ENCODE data around the gene TRIM62.

Gene TRIM62

GRCh38 chr1:33181921-33182341, at the start of gene TRIM62:
Gene TRIM62 (minus strand): TSS chr1:33182043. CDS start chr1:33181432, 611 bp downstream.
- peak; percentile 89 for DNase-seq

DNA sequence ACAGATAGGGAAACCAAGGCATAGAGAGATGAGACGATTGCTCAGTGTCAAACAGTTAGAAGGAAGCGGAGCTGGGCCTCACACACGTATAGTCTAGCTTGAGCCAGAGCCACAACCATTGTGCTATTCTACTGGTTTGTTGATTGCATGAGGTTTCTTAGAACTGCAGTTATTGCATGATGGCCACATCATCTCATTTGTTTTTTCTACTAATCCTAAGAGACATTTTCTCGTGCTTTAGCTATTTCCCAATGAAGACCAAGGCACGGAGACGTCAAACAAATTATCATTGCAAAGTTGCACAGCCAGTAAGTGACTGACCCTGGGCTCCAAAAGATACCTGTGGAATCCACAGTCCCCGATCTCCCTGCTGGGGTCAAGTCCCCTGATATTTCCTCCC, 49.3 kb upstream of the TRIM62 start:
- no peak for DNase-seq

DNA sequence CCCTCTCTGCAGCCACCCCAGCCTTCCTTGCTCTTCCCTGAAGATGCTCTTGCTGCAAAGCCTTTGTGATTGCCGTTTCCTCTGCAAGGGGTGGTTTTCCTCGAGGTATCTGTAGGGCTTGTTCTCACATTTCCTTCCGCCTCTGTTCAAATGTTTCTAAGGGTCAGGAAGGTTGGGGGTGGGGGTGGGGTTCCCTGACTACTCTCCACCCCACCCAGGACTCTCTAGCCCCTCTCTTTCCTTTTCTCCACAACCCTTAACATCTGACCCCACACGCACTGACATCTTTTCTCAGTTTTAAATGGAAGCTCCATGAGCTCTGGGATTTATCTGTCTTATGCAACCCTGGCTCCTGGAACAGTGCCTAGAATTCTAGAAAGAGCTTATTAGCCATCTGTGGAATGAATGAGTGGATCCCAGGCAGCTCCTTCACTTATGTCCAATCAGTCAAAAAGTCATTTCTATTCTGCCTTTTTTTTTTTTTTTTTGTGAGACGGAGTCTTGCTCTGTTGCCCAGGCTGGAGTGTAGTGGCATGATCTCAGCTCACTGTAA, 47.2 kb upstream of the TRIM62 start:
- DNase-seq = no peak

- DNase-seq = no peak
Observed at GRCh38 chr1:33225586-33225985, 43.7 kb upstream of the TRIM62 start.

DNA sequence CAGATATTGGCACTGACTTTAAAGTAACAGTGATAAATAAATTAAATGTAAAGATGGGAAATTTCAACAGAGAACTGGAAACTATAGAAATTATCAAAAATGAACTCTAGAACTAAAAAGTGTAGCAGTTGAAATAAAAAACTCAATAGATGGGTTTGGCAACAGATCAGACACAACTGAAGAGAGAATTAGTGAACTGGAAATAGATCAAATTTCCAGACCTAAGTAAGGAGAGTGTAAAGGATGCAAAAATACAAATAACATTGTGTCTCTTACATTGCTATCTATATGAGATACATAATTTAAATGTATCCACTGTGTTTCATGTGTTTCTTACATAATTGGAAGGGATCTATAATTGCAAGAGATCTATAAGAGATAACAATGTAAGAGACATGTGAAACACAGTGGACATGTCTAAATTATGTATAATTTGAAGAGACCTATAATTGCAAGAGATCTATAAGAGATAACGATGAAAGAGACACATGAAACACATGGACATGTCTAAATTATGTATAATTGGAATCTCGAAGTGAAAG, 42.4 kb upstream of the TRIM62 start:
- no peak for DNase-seq

DNA sequence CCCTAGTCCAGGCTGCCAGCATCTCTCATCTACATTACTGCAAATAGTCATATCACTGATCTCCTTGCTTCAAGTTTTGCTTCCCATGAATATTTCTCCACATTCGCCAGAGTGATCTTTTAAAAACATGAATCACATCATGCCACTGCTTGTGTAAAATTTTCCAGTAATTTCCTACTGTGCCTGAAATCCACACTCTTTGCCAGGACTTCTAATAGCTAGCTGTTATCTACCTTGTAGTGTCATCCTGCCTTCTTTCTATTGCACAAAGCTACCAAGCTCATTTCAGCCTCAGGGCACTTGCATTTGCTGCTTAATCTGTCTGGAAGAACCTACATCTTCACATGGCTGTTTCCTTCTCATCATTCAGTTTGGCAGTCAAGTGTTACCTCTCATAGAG, 40.5 kb upstream of the TRIM62 start:
- no peak for DNase-seq

GRCh38 chr1:33221385-33221758, 39.5 kb upstream of the TRIM62 start:
- DNase-seq = no peak

- no peak for DNase-seq
Observed at GRCh38 chr1:33220676-33221384, 39.0 kb upstream of the TRIM62 start.

GRCh38 chr1:33219886-33220661, 38.2 kb upstream of the TRIM62 start:
- no peak for DNase-seq

- DNase-seq = no peak
Observed at GRCh38 chr1:33211972-33212371, 30.1 kb upstream of the TRIM62 start.

DNA sequence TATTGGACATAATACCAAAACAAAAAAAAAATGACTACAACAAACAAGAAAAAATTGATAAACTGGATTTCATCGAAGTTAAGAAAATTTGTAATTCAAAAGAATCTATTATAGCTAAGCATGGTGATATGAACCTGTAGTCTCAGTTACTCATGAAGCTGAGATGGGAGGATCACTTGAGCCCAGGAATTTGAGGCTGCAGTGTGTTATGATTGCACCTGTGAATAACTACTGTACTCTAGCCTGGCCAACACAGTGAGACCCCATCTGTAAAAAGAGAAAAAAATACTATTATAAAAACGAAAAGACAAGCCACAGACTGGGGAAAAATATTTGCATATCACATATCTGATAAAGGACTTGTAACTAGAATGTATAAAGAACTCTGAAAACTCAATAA, 24.5 kb upstream of the TRIM62 start:
- DNase-seq = no peak

DNA sequence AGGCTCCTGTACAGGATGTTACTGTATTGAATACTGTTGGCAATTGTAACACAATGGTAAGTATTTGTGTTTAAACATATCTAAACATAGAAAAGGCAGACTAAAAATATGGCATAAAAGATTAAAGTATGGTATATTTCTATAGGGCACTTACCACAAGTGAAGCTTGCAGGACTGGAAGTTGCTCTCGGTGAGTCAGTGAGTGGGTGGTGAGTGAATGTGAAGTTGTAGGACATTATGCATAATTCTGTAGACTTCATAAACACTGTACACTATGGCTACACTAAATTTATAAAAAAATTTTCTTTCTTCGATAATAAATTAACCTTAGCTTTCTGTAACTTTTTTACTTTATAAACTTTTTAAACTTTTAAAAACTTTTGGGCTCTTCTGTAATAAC, 13.7 kb upstream of the TRIM62 start:
- DNase-seq = no peak

GRCh38 chr1:33191731-33192275, 10.0 kb upstream of the TRIM62 start:
- DNase-seq = no peak

DNA sequence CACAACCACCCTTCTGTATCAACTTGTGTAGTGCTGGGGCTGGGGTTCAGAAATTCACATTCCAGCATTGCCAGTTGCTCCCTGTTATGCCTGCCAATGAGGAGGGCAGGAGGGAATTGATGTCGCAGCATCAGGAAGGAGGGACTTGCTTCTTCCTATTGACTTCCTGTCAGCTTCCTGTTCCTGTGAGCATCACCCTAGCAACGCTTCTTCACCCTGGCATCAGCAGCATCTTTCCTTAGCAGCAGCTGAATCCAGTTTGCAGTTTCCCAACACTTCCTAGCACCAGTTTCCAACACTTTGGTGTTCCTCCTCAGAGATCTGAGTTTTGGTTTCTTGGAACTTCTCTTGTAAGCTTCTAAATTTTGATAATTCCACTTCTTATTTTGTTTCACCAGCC, 8.9 kb upstream of the TRIM62 start:
- DNase-seq = no peak

GRCh38 chr1:33188572-33189275, 6.9 kb upstream of the TRIM62 start:
- DNase-seq = no peak

DNA sequence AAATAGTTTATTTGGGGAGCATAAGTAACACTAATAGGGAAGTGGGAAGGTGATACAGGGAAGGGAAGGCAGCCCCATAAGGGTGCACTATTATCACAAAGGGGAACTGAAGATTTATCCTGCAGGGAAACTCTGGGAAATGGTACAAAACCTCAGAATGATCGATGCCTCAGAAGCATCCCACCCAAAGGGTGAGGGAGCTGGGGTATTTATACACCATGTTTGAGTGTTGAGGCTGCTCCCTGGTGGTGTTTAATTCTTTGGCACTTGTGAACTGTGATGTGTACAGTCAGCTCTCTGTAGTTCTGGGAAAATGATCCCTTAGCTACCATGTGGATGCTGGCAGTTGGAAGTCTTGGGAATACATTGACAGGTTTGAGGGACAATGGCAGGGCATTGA, 5.1 kb upstream of the TRIM62 start:
- DNase-seq = no peak

- DNase-seq = no peak
Observed at GRCh38 chr1:33185541-33185940, 3.7 kb upstream of the TRIM62 start.

DNA sequence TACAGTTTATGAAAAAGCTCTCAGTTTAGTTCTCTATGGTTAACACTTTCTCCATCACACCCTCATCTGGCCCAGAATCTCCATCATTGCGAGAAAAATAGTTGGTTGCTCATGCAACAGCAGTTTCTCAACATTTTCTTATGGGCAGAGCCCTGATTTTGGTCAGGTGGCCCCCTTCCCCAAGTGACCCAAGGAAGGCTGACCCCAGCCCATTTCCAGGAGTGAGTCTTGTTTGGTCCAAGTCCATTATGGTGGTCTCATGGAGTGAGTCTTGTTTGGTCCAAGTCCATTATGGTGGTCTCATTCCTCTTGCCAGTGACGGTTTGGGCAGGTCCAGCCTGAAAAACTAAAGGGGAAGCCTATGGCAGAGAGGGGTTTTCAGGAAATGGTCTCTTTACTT, 1.5 kb upstream of the TRIM62 start:
- no peak for DNase-seq

GRCh38 chr1:33182896-33183295, 1.1 kb upstream of the TRIM62 start:
- DNase-seq = no peak

DNA sequence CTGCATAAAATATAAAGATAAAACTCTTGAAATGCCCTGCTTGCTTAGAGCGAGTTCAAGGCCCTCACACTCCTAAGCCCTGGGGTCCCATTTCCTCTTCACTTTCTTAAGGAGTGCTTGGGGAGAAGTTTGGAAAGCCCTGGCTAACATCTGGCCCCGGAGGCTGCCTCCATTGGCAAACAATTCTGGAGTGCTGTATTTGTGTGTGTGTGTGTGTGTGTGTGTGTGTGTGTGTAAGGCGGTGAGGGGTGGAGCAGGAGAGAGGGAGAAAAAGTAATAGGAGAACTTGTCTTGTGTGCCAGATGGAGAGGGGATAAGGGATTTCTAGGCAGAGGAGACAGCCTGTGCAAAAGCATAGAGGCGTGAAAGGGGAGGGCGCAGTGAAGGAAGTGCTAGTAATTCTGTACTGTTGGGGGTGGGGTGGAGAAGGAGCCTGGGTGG, 578 bp upstream of the TRIM62 start:
- DNase-seq = no peak

GRCh38 chr1:33180911-33181890, 642 bp downstream of the TRIM62 start:
- DNase-seq = peak; percentile 80
